A673 (cell line): Measurements from ENCODE around the gene RNF212B. TPM values are rescaled to one million over a fixed set of nuclear protein-coding genes. Genes with fewer than 3 reads are reported as not detected.
"Not testable (repeated sequence)": the region's sequence is repeated elsewhere in the genome, so short reads cannot be mapped to it uniquely, and the experiment has no call there.

Source experiments
- BruUV-seq: library from RNA; stranded (reverse); fragments of 400-500 nt; replicated peaks from 2 replicates; lab custom pipeline; 2021; lab: Mats Ljungman, UMichigan
- CTCF ChIA-PET: fragments of 300-600 bp; sonication (Branson Sonifier 250); formaldehyde crosslinking; loops from one replicate; lab custom pipeline; 2022; ENCODE audit warnings: antibody characterized with exemption; lab: Charles Lee
- POLR2A ChIA-PET: fragments of 300-600 bp; sonication (Branson Sonifier 250); formaldehyde crosslinking; loops from one replicate; lab custom pipeline; 2022; ENCODE audit warnings: antibody characterized with exemption; ENCODE audit not compliant: low non-redundant PET; lab: Charles Lee
- DNase-seq: peaks from one replicate; pipeline ENCODE4 v3.0.0-alpha.2; 2015; ENCODE audit warnings: low spot score
- H3K27ac ChIP-seq: fragments of 200-600 bp; sonication (generic); 2 replicates; pipeline ENCODE4 v1.5.1; 2016; ENCODE audit warnings: mixed run types, low read depth, mild to moderate bottlenecking, mixed read lengths, antibody characterized with exemption, low read length; ENCODE audit not compliant: poor library complexity, severe bottlenecking
- H3K27me3 ChIP-seq: fragments of 200-600 bp; sonication (generic); replicated peaks from 2 replicates; pipeline ENCODE4 v1.6.1; 2017; ENCODE audit warnings: mixed run types, low read depth, mild to moderate bottlenecking, mixed read lengths, antibody characterized with exemption, low read length; ENCODE audit not compliant: insufficient read depth, poor library complexity
- H3K36me3 ChIP-seq: fragments of 200-600 bp; sonication (generic); 2 replicates; pipeline ENCODE4 v1.6.1; 2016; ENCODE audit warnings: mixed run types, mild to moderate bottlenecking, mixed read lengths, antibody characterized with exemption, low read length; ENCODE audit not compliant: insufficient read depth, poor library complexity, severe bottlenecking
- H3K4me1 ChIP-seq: fragments of 200-600 bp; sonication (generic); 2 replicates; pipeline ENCODE4 v1.6.1; 2017; ENCODE audit warnings: mixed run types, mild to moderate bottlenecking, mixed read lengths, antibody characterized with exemption, low read length; ENCODE audit not compliant: insufficient read depth, poor library complexity, severe bottlenecking
- H3K4me3 ChIP-seq: fragments of 200-600 bp; sonication (generic); 2 replicates; pipeline ENCODE4 v1.5.1; 2016; ENCODE audit warnings: low read depth, mixed run types, mild to moderate bottlenecking, mixed read lengths, low read length; ENCODE audit not compliant: poor library complexity, severe bottlenecking
- H3K9me3 ChIP-seq: fragments of 200-600 bp; sonication (generic); 2 replicates; pipeline ENCODE4 v1.6.1; 2016; ENCODE audit warnings: mixed run types, low read depth, mild to moderate bottlenecking, mixed read lengths, antibody characterized with exemption, low read length; ENCODE audit not compliant: poor library complexity, severe bottlenecking
- CTCF ChIP-seq: fragments of 300-800, 200-600 bp; sonication (generic); conservative IDR thresholded peaks from 2 replicates; pipeline ENCODE4 v1.5.1; 2017; ENCODE audit warnings: low read depth, mild to moderate bottlenecking, antibody characterized with exemption, low read length, moderate library complexity, mixed read lengths
- EZH2 ChIP-seq: fragments of 200-600 bp; sonication (generic); IDR thresholded peaks from 2 replicates; pipeline ENCODE4 v1.6.1; 2017; ENCODE audit warnings: borderline replicate concordance, low read depth, mild to moderate bottlenecking, mixed read lengths, antibody characterized with exemption, low read length; ENCODE audit not compliant: poor library complexity, severe bottlenecking
- intact Hi-C: fragments of 100-400 bp; cut with micrococcal nuclease; formaldehyde crosslinking; loops from one replicate; pipeline ENCODE4 v1.10.0; 2022; ENCODE audit not compliant: unreplicated experiment
- total RNA-seq: library from RNA; stranded (reverse); gene quantifications from 2 replicates; pipeline ENCODE4 v1.2.3, GENCODE V29; 2021

RNF212B gene
- total RNA-seq, 1 experiment from 2014 or later: not detected

GRCh38 chr14:23269193-23269592 is 31.5 kb downstream of the RNF212B start:
- intact Hi-C loops: loop anchor here (5.0 to 10.0 kb wide), 2 partner anchors 113 to 196 kb away; partner anchors contain the start of gene NGDN
- no peaks in the 10 kb centered on the region for H3K9me3 ChIP-seq
- TF ChIP-seq CTCF: no peak
- TF ChIP-seq EZH2: no peak
- no TSS peak for BruUV-seq
- no peaks in the 10 kb centered on the region for H3K27me3 ChIP-seq
- no peak overlapping the region for H3K27ac ChIP-seq
- ChIA-PET POLR2A (interaction anchor here (0.5 kb wide), 1 partner anchor 7 kb away, joined by 3 read pairs; no protein-coding TSS in a partner anchor), CTCF (no interaction called here)
- no peaks in the 10 kb centered on the region for H3K4me1 ChIP-seq
- no peaks in the 10 kb centered on the region for H3K36me3 ChIP-seq
- no peak for DNase-seq
- H3K4me3 ChIP-seq: no peak overlapping the region

- no peak overlapping the region for H3K4me3 ChIP-seq
- POLR2A ChIA-PET: interaction anchor here (0.7 kb wide), 1 partner anchor 1118 kb away, joined by 7 read pairs; no protein-coding TSS in a partner anchor
- peaks cover 6% of the 10 kb centered on the region for H3K4me1 ChIP-seq
- no peak overlapping the region for H3K27ac ChIP-seq
- H3K36me3 ChIP-seq: no peaks in the 10 kb centered on the region
- no peaks in the 10 kb centered on the region for H3K9me3 ChIP-seq
- intact Hi-C loops: no loop called here
- DNase-seq: no peak
- TF ChIP-seq EZH2 (no peak), CTCF (no peak)
- H3K27me3 ChIP-seq: no peaks in the 10 kb centered on the region
- CTCF ChIA-PET: no interaction called here
- BruUV-seq: no TSS peak
Observed at GRCh38 chr14:23275412-23275811, 37.7 kb downstream of the RNF212B start.

- H3K27ac ChIP-seq: no peak overlapping the region
- no peak for DNase-seq
- peaks cover 6% of the 10 kb centered on the region for H3K4me1 ChIP-seq
- intact Hi-C loops: no loop called here
- H3K9me3 ChIP-seq: no peaks in the 10 kb centered on the region
- no peaks in the 10 kb centered on the region for H3K27me3 ChIP-seq
- CTCF ChIA-PET: no interaction called here
- TF ChIP-seq EZH2 (no peak), CTCF (no peak)
- no peaks in the 10 kb centered on the region for H3K36me3 ChIP-seq
- no peak overlapping the region for H3K4me3 ChIP-seq
- BruUV-seq: no TSS peak
- POLR2A ChIA-PET: no interaction called here
Observed at GRCh38 chr14:23277189-23277588, 39.5 kb downstream of the RNF212B start.

- CTCF ChIA-PET: interaction anchor here (0.6 kb wide), 1 partner anchor 15 kb away, joined by 4 read pairs; no protein-coding TSS in a partner anchor
- intact Hi-C loops: not testable (repeated sequence)
Observed at GRCh38 chr14:23277928-23278327, 40.2 kb downstream of the RNF212B start.

More at GRCh38 chr14:23277928-23278327, 40.2 kb downstream of the RNF212B start:
- H3K4me1 ChIP-seq, H3K36me3 ChIP-seq, H3K27me3 ChIP-seq, H3K27ac ChIP-seq, H3K9me3 ChIP-seq, BruUV-seq, POLR2A ChIA-PET, DNase-seq, H3K4me3 ChIP-seq: not testable (repeated sequence)
